ENCODE data around the gene JAKMIP2.
"Not testable (repeated sequence)": the region's sequence is repeated elsewhere in the genome, so short reads cannot be mapped to it uniquely, and the experiment has no call there.

The JAKMIP2 gene

GRCh38 chr5:147659166-147659929, 123.2 kb downstream of the JAKMIP2 start:
- no peak for DNase-seq (ENCODE audit: low read depth in 2 of 3, low spot score in 1 of 3)

GRCh38 chr5:147658293-147658932, 124.1 kb downstream of the JAKMIP2 start:
- no peak for DNase-seq (ENCODE audit: low read depth in 2 of 3, low spot score in 1 of 3)

- no peak for DNase-seq (ENCODE audit: low read depth in 2 of 3, low spot score in 1 of 3)
Measured at GRCh38 chr5:147648597-147648996, 133.9 kb downstream of the JAKMIP2 start.

- no peak for DNase-seq (ENCODE audit: low read depth in 2 of 3, low spot score in 1 of 3)
Measured at GRCh38 chr5:147645197-147645596, 137.3 kb downstream of the JAKMIP2 start.

GRCh38 chr5:147644460-147644859, 138.1 kb downstream of the JAKMIP2 start:
- DNase-seq (ENCODE audit: low read depth in 2 of 3, low spot score in 1 of 3) = no peak

DNA sequence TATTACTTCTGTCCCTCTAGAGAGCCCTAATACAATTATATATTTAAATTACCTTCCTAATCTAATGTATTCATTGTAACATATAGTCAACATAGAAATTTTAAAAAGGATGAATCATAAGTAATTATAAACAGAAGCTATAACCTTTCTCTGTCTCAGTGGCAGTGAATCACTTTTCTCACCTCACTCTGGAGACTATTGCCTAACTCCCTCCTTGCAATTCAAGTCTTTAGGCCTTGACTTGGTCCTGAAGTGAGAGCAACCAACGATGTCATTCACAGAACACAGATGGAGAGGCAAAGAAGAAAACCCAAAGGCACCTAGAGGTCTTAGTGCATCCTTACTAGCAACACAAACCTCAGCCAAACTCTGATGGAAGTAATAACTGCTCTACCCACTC, 139.4 kb downstream of the JAKMIP2 start:
- DNase-seq (ENCODE audit: low read depth in 2 of 3, low spot score in 1 of 3) = no peak

DNA sequence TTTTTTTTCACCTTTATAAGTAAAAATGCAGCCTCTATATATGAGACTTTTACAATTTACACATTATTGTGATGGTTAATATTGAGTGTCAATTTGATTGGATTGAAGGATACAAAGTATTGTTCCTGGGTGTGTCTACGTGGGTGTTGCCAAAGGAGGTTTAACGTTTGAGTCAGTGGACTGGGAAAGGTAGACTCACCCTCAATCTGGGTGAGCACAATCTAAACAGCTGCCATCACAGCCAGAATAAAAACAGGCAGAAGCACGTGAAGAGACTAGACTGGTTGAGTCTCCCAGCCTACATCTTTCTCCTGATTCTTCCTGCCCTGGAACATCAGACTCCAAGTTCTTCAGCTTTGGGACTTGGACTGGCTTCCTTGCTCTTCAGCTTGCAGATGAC, 139.9 kb downstream of the JAKMIP2 start:
- no peak for DNase-seq (ENCODE audit: low read depth in 2 of 3, low spot score in 1 of 3)

GRCh38 chr5:147639321-147639720, 143.2 kb downstream of the JAKMIP2 start:
- no peak for DNase-seq (ENCODE audit: low read depth in 2 of 3, low spot score in 1 of 3)

- DNase-seq (ENCODE audit: low read depth in 2 of 3, low spot score in 1 of 3) = no peak
Measured at GRCh38 chr5:147636729-147636984, 145.9 kb downstream of the JAKMIP2 start.

- no peak for DNase-seq (ENCODE audit: low read depth in 2 of 3, low spot score in 1 of 3)
Measured at GRCh38 chr5:147635882-147636728, 146.4 kb downstream of the JAKMIP2 start.

DNA sequence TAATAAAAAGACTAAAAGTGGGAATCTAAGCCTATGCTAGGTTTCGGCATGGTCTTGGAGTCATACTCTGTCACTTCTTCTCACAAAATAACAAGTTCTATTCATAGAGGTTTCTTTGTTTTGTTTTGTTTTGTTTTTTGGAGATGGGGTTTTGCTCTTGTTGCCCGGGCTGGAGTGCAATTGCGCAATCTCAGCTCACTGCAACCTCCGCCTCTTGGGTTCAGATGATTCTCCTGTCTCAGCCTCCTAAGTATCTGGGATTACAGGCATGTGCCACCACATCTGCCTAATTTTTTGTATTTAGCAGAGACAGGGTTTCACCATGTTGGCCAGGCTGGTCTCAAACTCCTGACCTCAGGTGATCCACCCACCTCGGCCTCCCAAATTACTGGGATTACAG, 147.1 kb downstream of the JAKMIP2 start:
- not testable (repeated sequence) for DNase-seq (ENCODE audit: low read depth in 2 of 3, low spot score in 1 of 3)

DNA sequence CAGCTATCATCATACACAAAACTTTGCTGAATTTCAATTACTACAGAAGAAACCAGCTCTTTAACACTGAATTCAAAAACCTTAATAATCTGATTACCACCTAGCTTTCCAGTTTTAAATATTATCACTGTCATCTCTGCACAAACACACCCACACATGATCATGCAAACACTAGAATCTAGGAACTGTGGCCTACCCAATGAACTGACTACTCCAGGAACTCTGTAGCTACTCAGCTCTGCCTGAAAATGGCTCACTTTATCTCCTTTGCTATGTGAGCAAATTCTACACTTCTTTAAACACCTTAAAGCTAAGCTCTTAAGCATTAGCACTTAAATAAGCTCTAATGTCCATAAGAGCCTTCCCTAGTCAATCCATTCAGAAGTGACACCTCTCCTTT, 149.4 kb downstream of the JAKMIP2 start:
- no peak for DNase-seq (ENCODE audit: low read depth in 2 of 3, low spot score in 1 of 3)

- DNase-seq (ENCODE audit: low read depth in 2 of 3, low spot score in 1 of 3) = no peak
Measured at GRCh38 chr5:147631428-147632003, 151.0 kb downstream of the JAKMIP2 start.

GRCh38 chr5:147629196-147629595, 153.3 kb downstream of the JAKMIP2 start:
- DNase-seq (ENCODE audit: low read depth in 2 of 3, low spot score in 1 of 3) = no peak

GRCh38 chr5:147628058-147628895, 154.3 kb downstream of the JAKMIP2 start:
- DNase-seq (ENCODE audit: low read depth in 2 of 3, low spot score in 1 of 3) = peak; percentile 19 to 68 (median 20)

GRCh38 chr5:147626464-147626863, 156.1 kb downstream of the JAKMIP2 start:
- no peak for DNase-seq (ENCODE audit: low read depth in 2 of 3, low spot score in 1 of 3)

DNA sequence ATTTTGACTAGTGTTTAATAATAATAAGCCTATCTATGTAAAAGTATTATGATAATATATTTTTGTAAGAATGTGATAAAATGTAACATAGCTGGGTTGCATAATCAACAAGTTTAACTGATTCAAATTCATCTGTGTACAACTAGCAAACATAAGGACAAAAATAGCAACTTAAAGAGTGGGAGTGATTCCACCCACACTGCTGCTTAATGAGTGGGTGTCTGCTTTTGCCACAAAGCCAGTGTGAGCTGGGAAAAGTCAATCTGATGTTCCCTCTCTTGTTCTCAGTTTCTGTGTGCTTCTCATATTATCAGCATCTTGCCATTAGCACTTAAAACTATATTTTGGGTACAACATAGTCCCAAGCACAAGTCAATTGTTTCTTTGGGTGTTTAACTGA, 161.5 kb downstream of the JAKMIP2 start:
- no peak for DNase-seq (ENCODE audit: low read depth in 2 of 3, low spot score in 1 of 3)

GRCh38 chr5:147619281-147619878, 163.1 kb downstream of the JAKMIP2 start:
- no peak for DNase-seq (ENCODE audit: low read depth in 2 of 3, low spot score in 1 of 3)

DNA sequence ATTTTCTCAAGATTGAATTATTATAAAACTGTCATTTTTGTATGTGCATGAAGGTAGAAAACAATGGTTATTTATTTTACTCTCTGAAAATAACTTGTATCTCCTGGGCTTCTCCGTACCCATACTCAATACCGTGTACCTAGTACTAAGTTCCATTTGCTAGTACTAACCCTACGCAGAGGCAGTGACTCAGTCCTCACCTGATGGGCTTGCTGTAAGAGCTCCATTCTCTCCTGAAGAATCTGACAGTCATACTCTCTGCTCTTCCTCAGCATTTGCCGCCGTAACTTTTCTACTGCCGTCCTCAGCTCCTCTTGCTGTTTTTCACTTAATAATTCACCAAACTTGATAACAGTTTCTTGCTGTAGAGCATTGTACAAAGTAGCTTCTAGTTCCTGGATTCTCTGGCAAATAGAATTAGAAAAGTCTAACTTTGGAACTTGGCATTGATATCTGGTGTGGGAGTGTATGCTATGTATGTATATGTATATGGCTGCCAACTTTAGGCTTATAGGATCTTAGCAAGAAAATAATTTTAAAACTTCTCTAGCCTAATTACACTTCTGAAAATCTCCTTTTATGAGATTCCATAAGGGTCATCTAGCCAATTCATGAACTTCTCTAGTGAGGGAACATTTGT, 164.7 kb downstream of the JAKMIP2 start:
- no peak for DNase-seq (ENCODE audit: low read depth in 2 of 3, low spot score in 1 of 3)

- DNase-seq (ENCODE audit: low read depth in 2 of 3, low spot score in 1 of 3) = no peak
Measured at GRCh38 chr5:147617191-147617606, 165.3 kb downstream of the JAKMIP2 start.

All from stimulated activated CD4-positive, alpha-beta T cell treated with anti-CD3 and anti-CD28 coated beads, Interleukin-12 subunit alpha, Interleukin-12 subunit beta, amount 100 ng/mL, for 48 hours (primary cell).